ENCODE data around the gene CDKN2C.

CDKN2C gene

DNA sequence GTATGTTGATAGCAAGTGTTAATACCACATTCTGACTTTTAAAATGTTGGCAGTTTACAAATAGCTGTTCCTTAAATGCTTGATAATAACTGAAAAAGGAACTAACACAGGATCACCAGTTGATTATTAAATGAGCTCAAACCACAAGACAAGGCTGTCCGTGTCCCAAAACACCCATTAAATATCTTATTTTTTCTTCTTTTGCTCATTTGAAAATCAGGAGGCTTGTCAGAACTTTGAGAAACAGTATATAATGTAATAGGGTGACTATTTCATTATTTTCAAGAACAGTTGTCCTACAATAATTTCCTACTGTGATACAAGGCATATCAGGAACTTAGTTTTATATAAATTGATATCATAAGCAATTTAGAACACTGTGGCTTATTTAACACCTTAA, 2.7 kb downstream of the CDKN2C start:
- H3K27ac ChIP-seq: no peak overlapping the region
- TF ChIP-seq ZFX (IDR thresholded peaks at IDR 0.05): no peak
- TF ChIP-seq, protein P1, sequence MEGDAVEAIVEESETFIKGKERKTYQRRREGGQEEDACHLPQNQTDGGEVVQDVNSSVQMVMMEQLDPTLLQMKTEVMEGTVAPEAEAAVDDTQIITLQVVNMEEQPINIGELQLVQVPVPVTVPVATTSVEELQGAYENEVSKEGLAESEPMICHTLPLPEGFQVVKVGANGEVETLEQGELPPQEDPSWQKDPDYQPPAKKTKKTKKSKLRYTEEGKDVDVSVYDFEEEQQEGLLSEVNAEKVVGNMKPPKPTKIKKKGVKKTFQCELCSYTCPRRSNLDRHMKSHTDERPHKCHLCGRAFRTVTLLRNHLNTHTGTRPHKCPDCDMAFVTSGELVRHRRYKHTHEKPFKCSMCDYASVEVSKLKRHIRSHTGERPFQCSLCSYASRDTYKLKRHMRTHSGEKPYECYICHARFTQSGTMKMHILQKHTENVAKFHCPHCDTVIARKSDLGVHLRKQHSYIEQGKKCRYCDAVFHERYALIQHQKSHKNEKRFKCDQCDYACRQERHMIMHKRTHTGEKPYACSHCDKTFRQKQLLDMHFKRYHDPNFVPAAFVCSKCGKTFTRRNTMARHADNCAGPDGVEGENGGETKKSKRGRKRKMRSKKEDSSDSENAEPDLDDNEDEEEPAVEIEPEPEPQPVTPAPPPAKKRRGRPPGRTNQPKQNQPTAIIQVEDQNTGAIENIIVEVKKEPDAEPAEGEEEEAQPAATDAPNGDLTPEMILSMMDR (conservative IDR thresholded peaks at IDR 0.05): no peak

DNA sequence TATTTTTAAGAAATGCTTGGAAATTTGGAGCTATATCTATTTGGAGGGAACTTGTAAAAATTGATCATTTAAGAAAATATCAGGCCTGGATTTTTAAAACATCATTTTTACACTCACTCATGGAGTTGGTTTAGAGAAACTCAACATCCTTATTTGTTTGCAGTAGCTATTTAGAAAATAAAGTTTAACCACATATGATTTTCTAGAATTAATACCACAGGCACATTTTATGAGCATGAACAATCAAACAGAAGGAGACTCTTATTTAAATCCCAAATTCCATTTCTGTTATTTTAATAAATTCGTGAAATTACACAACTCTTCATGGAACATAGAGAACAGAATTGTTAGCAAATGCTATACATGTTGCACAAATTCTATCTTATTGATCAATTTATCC, 3.2 kb downstream of the CDKN2C start:
- H3K27ac ChIP-seq: no peak overlapping the region
- no peak for TF ChIP-seq ZFX (IDR thresholded peaks at IDR 0.05)
- TF ChIP-seq, protein P1 (conservative IDR thresholded peaks at IDR 0.05): no peak

DNA sequence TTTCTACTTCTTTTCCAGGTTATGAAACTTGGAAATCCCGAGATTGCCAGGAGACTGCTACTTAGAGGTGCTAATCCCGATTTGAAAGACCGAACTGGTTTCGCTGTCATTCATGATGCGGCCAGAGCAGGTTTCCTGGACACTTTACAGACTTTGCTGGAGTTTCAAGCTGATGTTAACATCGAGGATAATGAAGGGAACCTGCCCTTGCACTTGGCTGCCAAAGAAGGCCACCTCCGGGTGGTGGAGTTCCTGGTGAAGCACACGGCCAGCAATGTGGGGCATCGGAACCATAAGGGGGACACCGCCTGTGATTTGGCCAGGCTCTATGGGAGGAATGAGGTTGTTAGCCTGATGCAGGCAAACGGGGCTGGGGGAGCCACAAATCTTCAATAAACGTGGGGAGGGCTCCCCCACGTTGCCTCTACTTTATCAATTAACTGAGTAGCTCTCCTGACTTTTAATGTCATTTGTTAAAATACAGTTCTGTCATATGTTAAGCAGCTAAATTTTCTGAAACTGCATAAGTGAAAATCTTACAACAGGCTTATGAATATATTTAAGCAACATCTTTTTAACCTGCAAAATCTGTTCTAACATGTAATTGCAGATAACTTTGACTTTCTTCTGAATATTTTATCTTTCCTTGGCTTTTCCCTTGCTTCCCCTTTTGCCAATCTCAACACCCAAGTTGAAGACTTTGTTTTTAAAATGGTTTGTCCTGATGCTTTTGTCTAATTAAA, 4.0 kb downstream of the CDKN2C start:
- no peak for TF ChIP-seq ZFX (IDR thresholded peaks at IDR 0.05)
- TF ChIP-seq, protein P1 (conservative IDR thresholded peaks at IDR 0.05): no peak
- H3K27ac ChIP-seq: no peak overlapping the region

DNA sequence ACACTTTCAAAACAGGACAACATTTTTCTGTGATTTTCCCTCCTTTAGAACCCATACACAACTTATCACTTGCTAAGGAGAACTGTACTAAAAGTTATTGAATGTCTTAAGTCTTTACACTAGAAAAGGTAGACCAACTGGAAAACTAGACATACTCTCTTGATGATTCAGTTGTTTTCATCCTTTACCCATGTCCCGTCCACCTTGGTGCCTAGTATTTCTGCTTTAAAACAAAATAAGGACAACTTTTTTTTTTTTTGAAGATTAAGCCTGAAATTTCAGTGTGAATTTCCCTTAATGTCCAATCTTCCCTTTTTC, 4.5 kb downstream of the CDKN2C start:
- no peak overlapping the region for H3K27ac ChIP-seq
- no peak for TF ChIP-seq ZFX (IDR thresholded peaks at IDR 0.05)
- TF ChIP-seq, protein P1 (conservative IDR thresholded peaks at IDR 0.05): no peak

DNA sequence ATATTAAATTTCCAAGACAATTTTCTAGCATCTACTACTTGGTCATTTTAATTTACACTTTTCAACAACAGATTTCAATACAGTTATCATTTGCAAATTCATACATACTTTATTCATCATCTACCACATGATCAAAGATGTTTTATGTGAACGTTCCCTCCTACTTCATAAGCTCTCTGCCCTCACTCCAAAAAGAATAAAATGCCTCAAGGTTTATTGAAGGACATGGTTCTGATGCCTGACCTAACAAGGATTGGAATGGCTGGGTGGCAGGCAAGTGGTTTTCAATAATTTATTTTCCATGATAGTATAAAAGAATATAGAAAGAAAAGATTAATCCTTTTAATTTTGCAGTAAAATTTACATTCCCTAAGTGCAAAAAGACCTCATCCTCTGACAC, 5.4 kb downstream of the CDKN2C start:
- TF ChIP-seq, protein P1 (conservative IDR thresholded peaks at IDR 0.05): no peak
- no peak overlapping the region for H3K27ac ChIP-seq

DNA sequence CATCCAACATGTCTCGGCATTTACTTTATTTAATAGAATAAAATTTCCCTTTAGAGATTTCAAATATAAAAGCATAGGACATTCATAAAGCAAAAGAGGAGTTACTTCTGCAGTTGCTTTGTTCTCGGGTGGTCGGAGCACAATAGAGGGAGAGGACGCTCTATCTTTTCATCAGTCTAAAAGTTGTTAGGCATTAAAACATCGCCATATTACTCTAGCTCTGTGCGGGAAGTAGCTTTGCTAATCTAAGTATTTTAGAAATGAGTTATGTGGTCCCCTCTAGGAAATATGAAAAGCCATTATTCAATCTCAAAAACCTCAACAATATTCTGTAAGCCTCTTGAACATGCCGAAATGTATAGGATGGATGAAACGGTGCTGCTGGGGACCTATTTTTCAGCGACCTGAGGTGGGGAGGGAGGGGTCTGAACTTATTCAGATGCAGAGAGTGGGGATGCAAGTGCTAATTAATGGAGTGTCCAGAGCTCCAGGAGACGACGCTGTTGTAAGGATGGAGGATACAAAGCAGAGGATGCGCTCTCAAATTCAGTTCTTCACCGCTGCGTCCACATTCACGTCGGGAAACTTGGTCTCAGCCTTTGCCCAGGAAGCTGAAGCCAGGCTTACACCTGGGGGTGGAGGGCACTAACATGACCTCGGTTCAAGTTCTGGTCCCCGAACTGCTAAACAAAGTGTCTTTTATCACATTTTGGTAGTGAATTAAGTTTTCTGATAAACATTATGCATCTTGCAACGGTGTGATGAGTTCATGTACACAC, 6.3 kb downstream of the CDKN2C start:
- no peak for TF ChIP-seq ZFX (IDR thresholded peaks at IDR 0.05)
- TF ChIP-seq, protein P1 (conservative IDR thresholded peaks at IDR 0.05): no peak
- H3K27ac ChIP-seq: no peak overlapping the region

DNA sequence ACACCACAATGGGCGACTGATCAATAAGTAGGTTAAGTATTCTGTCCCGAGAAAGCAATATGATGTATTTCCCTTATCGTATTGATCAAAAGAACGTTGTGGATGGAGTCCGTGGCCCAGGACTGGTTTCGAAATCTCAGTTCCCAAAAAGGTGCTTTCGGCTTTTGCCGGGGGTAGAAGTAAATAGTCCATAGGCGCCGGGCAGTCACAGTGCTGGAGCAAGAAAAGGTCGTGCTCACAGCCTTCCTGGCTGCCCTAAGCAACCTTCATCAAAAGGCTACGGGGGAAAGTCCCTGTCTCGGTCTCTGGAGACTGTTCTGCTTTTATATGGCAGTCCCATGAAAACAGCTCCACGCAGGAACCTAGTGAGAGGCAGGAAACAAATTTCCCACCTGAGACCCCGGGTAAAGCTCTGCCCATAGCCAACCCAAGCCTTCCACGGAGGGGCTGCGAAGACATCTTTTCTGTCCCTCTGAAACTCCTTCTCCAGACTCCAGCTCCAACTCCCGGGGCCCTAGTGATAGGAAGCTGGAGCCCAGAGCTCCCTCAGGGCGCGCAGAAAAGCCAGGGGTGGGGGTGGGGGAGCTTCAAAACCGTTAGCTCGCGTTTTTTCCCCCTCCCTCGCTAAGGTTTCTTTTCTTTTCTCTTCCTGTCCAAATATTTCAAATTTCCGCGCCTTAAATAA, 7.0 kb downstream of the CDKN2C start:
- TF ChIP-seq ZFX (IDR thresholded peaks at IDR 0.05): no peak
- TF ChIP-seq, protein P1 (conservative IDR thresholded peaks at IDR 0.05): no peak
- peak overlapping the region; percentile 66 for H3K27ac ChIP-seq
